ENCODE data around the gene MED13L.

MED13L gene

DNA sequence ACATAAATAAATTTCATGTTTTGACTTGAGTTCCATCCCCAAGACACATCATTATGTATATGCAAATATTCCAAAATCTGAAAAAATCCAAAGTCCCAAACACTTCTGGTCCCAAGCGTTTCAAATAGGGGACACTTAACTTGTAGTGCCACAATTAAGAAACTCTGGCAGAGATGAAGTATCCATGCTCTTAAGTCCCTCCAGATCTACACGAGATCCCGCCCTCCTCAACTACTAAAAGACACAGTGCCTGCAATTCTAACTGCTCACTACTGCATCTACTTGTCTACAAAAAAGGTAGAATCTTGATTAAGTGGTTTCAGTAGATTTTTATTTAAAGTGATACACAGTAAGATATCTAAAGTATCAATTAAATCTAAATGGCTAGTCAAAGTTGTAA is 97.0 kb downstream of the MED13L start:
- DNase-seq (ENCODE audit: low spot score): no peak

GRCh38 chr12:116179384-116179783 is 98.1 kb downstream of the MED13L start:
- DNase-seq (ENCODE audit: low spot score): no peak

- DNase-seq (ENCODE audit: low spot score): no peak
Measured at GRCh38 chr12:116177017-116177416, 100.5 kb downstream of the MED13L start.

DNA sequence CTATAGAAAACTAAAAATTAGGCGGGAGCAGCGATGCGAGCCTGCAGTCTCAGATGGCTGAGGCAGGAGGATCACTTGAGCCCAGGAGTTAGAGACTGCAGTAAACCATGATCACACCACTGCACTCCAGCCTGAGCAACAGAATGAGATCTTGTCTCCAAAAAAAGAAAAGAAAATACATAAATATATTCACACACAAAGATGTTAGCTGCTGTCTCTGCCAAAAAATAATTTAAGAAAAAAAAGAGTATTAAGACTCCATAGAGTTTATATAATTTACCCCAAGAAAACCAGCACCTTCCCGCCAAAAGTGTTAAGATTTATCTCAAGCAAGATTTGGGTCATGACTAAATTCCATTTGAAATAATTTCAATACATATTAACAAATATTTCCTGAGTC is 102.6 kb downstream of the MED13L start:
- no peak for DNase-seq (ENCODE audit: low spot score)

DNA sequence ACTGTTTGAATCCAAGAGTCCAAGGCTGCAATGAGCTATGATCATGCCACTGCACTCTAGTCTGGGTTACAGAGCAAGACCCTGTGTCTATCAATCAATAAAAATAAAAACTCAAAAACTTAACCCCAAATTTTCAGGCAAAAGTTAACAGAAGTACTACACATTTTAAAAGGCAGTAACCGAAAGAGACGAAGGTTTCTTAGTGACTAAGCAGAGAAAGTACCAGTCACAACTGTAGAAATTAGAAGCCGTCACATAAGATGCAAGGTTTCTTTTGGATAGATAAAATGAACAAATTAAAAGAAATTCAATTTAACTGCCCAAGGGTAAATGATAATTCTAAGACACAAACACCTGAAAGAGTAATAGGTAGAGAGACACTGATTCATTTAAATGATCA is 103.5 kb downstream of the MED13L start:
- DNase-seq (ENCODE audit: low spot score): no peak

DNA sequence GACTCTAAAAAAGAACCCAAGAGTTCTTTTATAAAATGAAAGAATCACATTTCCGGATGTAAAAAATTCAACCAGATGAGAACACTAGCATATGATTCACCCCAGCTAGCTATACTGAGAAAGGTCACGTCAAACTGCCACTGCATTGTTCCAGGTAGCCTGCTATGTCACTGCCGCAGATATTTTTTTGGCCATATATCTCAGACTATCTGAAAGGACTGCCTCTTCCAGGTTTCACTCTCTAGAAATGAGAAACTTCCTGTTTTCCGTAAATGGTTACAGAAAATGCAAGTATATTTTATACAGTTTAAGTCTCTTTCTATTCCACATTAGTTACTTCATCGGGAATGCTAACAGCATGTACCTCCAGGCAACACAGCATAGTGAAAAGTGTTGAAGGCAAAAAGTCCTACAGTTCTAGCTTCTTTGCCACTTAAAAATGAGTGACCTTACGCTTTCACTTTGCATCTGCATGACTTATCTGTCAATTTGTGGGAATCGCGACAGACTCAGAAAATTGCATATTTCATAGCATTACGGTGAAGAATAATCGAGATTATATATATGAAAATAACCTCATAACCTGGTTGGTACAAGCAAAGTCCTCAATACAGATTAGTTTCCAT is 105.2 kb downstream of the MED13L start:
- DNase-seq (ENCODE audit: low spot score): peak; percentile 16

DNA sequence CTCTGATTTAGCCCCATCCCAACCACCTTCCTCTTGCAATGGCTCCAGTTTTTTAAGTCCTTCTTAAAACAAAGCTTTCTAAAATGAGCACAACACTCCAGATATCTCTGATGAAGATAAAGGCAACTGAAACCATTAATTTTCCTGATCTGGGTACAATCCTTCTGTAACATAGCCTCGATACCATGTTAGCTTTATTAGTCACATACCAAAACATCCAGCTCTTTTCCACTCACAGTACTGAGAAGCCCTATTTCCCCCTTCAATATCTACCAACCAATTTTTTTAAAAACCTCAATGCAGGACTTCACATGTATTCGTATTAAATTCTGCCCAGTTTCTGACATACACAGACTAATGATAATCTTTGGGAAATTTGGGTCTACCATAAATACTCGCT is 105.9 kb downstream of the MED13L start:
- no peak for DNase-seq (ENCODE audit: low spot score)

- DNase-seq (ENCODE audit: low spot score): no peak
Measured at GRCh38 chr12:116169071-116169470, 108.4 kb downstream of the MED13L start.

- no peak for DNase-seq (ENCODE audit: low spot score)
Measured at GRCh38 chr12:116166306-116166705, 111.2 kb downstream of the MED13L start.

DNA sequence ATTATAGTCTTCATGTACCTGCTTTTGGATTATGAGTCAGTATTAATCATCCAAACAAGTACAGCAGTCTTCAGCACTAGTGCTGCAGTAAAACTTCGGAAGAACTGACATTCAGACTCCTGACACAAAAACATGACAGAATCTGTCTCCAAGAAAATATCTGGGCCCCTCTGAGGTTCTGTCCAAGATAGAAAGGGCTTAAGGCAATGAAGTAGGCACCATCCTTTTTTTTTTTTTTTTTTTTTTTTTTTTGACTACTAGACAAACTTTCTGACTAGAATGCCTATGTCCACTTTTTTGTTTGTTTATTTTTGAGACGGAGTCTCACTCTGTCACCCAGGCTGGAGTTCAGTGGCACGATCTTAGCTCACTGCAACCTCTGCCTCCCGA is 112.5 kb downstream of the MED13L start:
- DNase-seq (ENCODE audit: low spot score): no peak

DNA sequence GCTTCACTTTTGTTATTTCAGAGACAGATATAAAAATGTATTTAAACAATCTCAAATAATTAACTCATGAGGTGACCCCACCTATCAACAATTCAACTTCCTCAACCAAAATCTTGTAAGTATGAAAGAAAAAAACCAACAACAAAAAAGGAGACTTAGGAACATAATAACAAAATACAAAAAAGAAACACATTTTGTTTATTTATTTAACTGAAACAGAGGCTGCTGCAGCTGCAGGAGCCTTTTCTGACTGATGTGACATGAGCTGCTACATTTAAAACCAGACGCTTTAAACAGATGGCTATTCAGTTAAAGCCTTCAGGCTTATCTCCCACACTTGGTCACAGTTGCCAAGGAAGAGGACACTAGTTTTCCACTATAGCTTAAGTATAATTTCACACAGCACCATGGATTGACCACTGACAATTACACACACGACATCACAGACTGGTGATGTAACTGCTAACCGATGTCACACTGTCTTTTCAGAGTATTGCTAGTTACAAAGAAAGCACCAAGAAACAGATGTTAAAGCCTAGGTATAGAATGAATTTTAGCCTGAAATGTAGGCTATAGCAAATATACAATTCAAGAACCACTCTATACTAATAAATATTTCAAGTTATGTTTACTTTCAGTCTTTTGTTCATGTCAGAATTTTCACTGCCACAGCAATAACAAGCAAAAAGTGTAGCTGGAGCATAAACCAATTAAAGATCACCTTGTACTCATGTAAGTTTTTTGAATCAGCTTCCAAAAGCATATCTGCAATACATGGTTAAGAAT is 113.0 kb downstream of the MED13L start:
- no peak for DNase-seq (ENCODE audit: low spot score)

DNA sequence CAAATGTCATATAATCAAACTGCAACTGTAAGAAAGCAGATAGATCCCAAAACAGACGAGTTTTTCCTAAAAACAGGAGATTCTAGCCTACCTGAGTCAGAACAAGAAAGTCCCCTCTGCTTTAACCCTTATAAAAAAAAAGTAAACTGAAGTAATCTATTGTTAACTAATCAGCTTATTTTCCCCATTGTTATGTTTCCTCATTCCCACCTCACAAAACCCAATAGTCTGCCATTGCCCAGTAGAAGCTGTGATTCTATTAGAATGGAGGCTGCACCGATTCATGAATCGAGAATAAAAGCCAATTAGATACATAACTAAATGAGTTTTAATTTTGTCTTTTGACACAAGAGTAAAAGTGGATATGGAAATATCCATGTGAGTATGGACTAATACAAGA is 115.4 kb downstream of the MED13L start:
- no peak for DNase-seq (ENCODE audit: low spot score)

GRCh38 chr12:116161588-116161987 is 115.9 kb downstream of the MED13L start:
- DNase-seq (ENCODE audit: low spot score): no peak

DNA sequence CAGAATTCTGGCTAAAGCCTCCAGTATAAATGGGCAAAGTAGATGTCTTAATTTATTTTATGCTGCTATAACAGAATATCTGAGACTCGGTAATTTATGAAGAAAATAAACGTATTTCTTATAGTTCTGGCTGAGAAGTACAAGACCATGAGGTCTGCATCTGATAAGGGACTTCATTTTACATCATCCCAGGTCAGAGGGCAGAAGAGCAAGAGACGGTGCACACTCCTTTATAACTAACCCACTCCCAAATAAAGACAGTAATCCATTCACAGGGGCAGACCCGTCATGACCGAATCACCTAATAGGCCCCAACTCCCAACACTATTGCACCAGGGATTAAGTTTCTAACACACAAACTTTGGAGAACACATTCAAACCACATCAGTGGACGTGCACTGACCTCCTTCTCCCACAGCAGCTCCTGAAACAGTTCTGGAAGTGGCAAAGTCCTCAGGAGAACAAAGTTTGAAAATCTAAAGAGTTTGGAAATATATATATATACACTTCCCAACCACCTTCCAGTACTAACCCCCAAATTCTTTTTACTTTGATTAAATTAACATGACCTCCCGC is 116.5 kb downstream of the MED13L start:
- DNase-seq (ENCODE audit: low spot score): no peak

DNA sequence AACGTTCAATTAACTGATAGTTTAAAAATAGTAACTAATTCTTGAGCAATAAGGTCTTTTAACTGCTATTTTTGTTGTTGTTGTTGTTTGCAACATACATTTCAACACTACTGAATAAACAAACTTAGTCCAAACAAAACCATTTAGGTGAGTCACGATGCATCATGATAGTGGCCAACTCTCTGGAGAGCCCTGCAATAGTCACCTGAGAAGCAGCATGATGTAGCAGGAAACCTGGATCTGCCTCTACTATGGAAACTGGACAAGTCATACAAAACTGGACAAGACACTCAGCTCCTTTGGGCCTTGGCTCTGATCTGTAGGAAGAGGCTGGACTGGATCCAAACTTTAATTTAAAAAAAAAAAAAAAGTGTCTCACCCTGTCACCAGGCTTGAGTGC is 117.3 kb downstream of the MED13L start:
- DNase-seq (ENCODE audit: low spot score): no peak

GRCh38 chr12:116159593-116160200 is 117.8 kb downstream of the MED13L start:
- no peak for DNase-seq (ENCODE audit: low spot score)

DNA sequence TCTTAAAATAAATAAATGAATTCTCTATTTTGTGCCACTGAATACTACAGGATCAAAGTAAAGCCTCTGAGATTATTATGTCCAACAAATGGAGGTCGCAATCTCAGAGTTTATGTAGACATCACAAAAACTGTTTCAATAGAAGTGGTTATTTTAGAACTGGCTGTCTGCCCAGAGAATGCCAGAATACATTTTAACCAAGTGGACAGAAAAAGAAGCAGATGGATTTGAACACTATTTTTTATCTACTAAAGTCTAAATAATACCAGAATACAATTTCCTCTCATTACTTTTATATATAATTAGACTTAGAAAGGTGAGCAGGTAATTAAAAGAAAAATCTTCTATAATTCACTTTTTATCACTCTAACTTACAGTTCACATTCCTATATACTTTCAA is 118.3 kb downstream of the MED13L start:
- no peak for DNase-seq (ENCODE audit: low spot score)

- DNase-seq (ENCODE audit: low spot score): no peak
Measured at GRCh38 chr12:116157845-116158267, 119.6 kb downstream of the MED13L start.

- no peak for DNase-seq (ENCODE audit: low spot score)
Measured at GRCh38 chr12:116156614-116157013, 120.9 kb downstream of the MED13L start.

DNA sequence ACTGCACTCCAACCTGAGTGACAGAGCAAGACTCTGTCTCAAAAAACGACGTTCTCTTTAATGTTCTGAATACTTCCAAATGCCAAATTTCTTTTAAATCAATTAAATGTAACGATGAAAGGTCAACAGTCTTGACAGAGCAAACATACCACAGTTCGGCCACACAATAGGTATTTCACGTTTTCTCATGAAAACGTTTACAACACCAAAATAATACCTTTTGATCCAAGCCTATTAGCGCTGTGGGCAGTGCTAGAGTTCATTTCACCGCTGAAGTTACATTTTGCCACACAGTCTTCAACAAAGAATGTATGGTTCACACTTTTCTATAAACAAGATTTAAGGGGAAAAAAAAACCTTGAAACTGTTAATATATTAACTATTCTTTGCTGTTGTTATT is 122.1 kb downstream of the MED13L start:
- DNase-seq (ENCODE audit: low spot score): no peak

DNA sequence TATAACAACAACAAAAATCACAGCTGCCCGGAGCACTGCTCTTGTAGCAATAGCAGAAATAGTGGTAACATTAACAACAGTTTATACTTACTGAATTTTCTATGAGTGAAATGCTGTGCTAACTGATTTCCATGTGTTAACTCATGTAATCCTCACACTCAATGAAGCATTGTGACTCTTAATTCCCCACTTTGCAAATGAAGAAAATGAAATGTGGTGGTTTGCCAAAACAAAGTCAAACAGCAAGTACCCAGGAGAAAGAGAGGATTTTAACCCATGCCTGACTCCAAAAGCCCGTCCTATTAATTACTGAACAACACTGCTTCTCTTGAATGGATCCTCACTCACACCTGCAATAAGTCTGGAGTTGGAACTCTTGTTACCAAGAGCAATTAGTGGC is 123.5 kb downstream of the MED13L start:
- no peak for DNase-seq (ENCODE audit: low spot score)

GRCh38 chr12:116153113-116153512 is 124.4 kb downstream of the MED13L start:
- DNase-seq (ENCODE audit: low spot score): no peak

DNA sequence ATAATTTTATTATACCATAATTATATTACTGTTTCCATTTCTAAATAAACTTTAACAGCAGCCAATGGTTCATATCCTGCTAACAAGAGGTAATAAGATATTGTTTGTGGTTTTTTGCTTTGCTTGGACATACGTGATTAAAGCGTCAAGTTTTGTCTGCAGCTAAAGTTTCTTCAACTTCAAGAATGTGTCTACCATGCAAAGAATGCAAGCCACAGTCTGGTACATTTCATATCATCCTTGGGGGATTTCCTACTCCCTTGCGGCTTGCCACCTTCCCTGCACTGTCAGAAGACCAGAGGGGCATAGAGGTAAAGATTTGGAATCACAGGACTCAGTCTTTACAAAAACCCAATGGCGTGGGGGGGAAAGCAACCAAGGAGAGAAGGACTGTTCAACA is 125.2 kb downstream of the MED13L start:
- no peak for DNase-seq (ENCODE audit: low spot score)

Data from CD4-positive, alpha-beta T cell treated with Interleukin-6 at 100 ng/mL for 8 hours (primary cell).